T-helper 2 cell (primary cell): Measurements from ENCODE around the gene HIGD1A.
A peak's percentile ranks its signal among the peaks of the same experiment; 100 is the strongest.

Source experiments
- DNase-seq, 5 experiments: peaks; one replicate each; pipeline versions ENCODE4 v3.0.0 to v3.0.0-alpha.2; 2012 to 2022
- total RNA-seq, 2 donors: gene quantifications; one replicate each; lab custom pipeline; 2026; lab: John Stamatoyannopoulos, UW

HIGD1A gene
- total RNA-seq, result 9.0 to 12.0 reads per million in 2 donors

- DNase-seq, result peak; percentile 83 to 97 (median 90)
These were observed at the start of gene HIGD1A for GRCh38 chr3:42804106-42804830. TSS of gene HIGD1A (minus strand) at chr3:42804490. CDS start at chr3:42794253, 10,237 bp downstream.

- no peak for DNase-seq
These were observed 49.5 kb upstream of the HIGD1A start for GRCh38 chr3:42853739-42854302.

GRCh38 chr3:42853056-42853455, 48.8 kb upstream of the HIGD1A start:
- no peak for DNase-seq

- DNase-seq, result no peak
These were observed 48.2 kb upstream of the HIGD1A start for GRCh38 chr3:42852441-42852840.

- DNase-seq, result no peak
These were observed 47.0 kb upstream of the HIGD1A start for GRCh38 chr3:42851228-42851834.

GRCh38 chr3:42850263-42850662, 46.0 kb upstream of the HIGD1A start:
- DNase-seq, result no peak

- DNase-seq, result no peak
These were observed 44.7 kb upstream of the HIGD1A start for GRCh38 chr3:42849017-42849416.

- DNase-seq, result no peak
These were observed 43.4 kb upstream of the HIGD1A start for GRCh38 chr3:42847731-42848130.

GRCh38 chr3:42846685-42847522, 42.6 kb upstream of the HIGD1A start:
- peak in 1 of 5 experiments; percentile 19 for DNase-seq

GRCh38 chr3:42844815-42845214, 40.5 kb upstream of the HIGD1A start:
- no peak for DNase-seq

GRCh38 chr3:42844412-42844713, 40.1 kb upstream of the HIGD1A start:
- no peak for DNase-seq

GRCh38 chr3:42843713-42844411, 39.6 kb upstream of the HIGD1A start:
- DNase-seq, result no peak

GRCh38 chr3:42841332-42841731, 37.0 kb upstream of the HIGD1A start:
- DNase-seq, result no peak

- DNase-seq, result peak in 3 of 5 experiments; percentile 4 to 51 (median 7)
These were observed 35.3 kb upstream of the HIGD1A start for GRCh38 chr3:42839616-42840015.

- no peak for DNase-seq
These were observed 34.3 kb upstream of the HIGD1A start for GRCh38 chr3:42838571-42838970.

GRCh38 chr3:42836150-42837123, 32.1 kb upstream of the HIGD1A start:
- DNase-seq, result no peak

- DNase-seq, result peak; percentile 20 to 74 (median 58)
These were observed 27.0 kb upstream of the HIGD1A start for GRCh38 chr3:42831321-42831713.

- peak in 1 of 5 experiments; percentile 22 for DNase-seq
These were observed 26.4 kb upstream of the HIGD1A start for GRCh38 chr3:42830437-42831320.

GRCh38 chr3:42829628-42830436, 25.5 kb upstream of the HIGD1A start:
- DNase-seq, result no peak
